Fibroblast of villous mesenchyme (primary cell): Measurements from ENCODE around the gene MBD4. TPM values are rescaled to one million over a fixed set of nuclear protein-coding genes. Genes with fewer than 3 reads are reported as not detected.

Experiments
- DNase-seq: peaks from one replicate; pipeline ENCODE4 v3.0.0-alpha.2; 2010; ENCODE audit warnings: low read depth
- H3K4me3 ChIP-seq: 2 replicates; pipeline ENCODE4 v1.5.1; 2011; ENCODE audit warnings: low read depth, mild to moderate bottlenecking, low read length
- CTCF ChIP-seq: IDR thresholded peaks from 2 replicates; pipeline ENCODE4 v1.5.1; 2012; ENCODE audit warnings: low read depth, mild to moderate bottlenecking, low read length; ENCODE audit not compliant: insufficient read depth
- total RNA-seq: library from RNA; depleted of rRNA; stranded (reverse); fragments of >200 nt; gene quantifications from 2 replicates; pipeline ENCODE4 v1.2.3, GENCODE V29; 2012

Gene MBD4
- total RNA-seq, 1 donor = 32.0 TPM

DNA sequence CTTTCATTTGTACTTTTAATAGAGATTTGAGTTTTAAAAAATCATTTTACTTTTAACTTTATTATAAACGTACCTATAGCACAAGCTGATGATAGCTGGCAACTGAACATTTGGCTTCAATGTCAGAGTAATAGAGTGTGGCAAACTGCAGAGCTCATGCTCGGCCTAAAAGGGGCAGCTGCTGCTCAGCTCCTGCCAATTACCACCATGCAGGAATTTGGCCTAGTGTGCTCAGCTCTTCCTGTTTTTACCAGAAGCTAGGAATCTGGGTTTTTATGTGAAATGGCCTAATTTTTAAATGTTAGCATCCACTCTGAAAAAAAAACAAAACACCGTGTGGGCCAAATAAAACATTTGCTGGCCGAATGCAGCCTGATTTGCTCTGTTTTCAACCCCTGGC is 2.0 kb upstream of the MBD4 start:
- TF ChIP-seq CTCF = no peak
- no peak overlapping the region for H3K4me3 ChIP-seq

GRCh38 chr3:129441215-129441614 is 1.5 kb upstream of the MBD4 start:
- no peak for DNase-seq
- peak overlapping the region; percentile 99 for H3K4me3 ChIP-seq
- no peak for TF ChIP-seq CTCF

More for the DNA sequence above, 2.0 kb upstream of the MBD4 start:
- peak; percentile 70 for DNase-seq

DNA sequence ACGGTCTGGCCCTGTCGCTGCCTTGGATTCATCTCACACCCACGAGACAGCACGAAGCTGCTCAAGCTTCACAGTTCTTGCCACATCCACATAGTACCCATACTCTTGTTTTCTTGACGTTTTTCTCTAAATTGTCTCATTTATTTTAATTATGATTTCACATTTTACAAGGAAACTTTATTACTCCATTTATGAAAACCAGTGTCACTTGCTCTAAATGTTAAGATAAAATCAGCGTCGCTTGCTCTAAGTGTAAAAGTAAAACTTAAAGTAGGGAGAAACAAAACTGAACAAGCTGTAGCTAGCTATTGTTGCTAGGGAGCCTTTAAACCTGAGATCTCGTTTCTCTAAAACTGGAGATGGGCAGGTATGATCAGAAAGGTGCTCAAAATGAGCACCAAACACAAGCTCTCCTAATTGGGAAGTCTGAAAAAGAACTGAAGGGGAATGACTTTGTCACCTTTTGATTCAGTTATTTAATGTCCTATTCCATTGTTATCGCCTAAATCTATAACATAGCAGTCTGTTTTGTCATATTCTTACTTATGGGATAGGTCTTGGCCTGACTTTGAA is 956 bp upstream of the MBD4 start:
- peak; percentile 83 for DNase-seq
- no peak for TF ChIP-seq CTCF
- H3K4me3 ChIP-seq = peak overlapping the region; percentile 99

DNA sequence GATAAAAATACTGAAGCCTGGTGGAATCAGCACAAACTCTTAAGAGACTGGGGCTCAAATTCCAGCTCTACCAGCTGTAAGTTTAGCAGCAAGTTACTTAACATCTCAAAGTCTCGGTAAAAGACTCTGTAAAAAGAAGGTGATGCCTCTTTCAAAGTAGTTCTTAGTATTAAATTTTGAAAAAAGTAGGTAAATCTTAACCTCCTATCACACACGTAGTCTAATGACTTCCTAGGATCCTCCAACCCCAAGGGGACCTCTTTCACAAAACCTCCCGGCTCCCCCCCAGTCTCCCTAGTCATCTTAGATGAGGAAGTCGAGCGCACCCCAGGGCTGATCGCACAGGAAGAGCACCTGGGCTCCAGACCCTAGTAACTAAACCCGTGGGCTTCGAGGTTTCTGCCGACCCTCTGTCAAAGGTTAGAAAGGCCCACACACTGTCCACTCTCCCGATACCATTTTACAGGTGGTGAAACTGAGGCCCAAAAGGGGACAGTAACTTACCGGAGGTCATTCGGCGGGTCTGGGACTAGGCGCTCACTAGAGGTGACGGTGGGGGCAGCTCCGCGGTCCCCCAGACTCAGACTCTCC is 427 bp downstream of the MBD4 start:
- peak overlapping the region; percentile 99 for H3K4me3 ChIP-seq
- TF ChIP-seq CTCF = no peak
- DNase-seq = peak; percentile 55

DNA sequence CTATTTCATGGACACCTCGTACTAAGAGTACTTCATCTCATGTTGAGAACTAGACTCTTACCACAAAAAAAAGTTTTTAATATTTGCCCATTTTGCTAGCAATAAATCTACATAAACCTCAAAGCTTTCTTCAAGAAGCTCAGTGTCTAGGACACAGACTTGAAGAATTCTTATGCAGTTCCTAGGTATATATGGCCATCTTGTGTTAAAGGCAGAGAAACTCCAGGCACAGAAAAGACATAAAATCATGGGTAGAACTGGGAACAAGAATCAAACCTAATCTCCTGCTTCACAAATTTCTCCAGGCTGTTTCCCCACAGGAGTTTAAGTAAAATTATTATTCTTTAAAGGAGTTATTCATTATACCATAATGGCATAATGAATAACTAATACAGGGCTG is 4.4 kb downstream of the MBD4 start:
- no peak for DNase-seq
- H3K4me3 ChIP-seq = no peak overlapping the region
- no peak for TF ChIP-seq CTCF

- no peak overlapping the region for H3K4me3 ChIP-seq
- TF ChIP-seq CTCF = no peak
- no peak for DNase-seq
Observed at GRCh38 chr3:129434140-129434539, 5.6 kb downstream of the MBD4 start.

DNA sequence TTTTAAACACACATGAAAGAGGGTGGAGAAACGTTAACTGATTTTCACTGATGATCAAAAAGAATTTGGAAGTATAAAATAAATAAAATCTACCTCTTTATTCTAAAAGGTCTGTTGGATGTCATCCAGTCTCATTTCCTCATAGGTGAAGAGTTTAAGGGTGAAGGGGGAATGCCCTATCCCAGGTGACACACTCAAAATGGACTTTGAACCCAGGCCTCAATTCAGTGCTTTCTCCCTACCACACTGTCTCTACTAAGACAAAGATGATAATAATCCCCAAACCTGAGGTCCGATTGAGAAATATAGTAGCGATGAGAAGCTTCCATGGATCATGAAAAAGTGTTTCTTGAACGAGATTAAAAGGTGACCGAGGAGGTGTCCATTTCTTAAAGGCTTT is 6.2 kb downstream of the MBD4 start:
- H3K4me3 ChIP-seq = no peak overlapping the region
- DNase-seq = no peak
- no peak for TF ChIP-seq CTCF
